HCT116 (cell line): ENCODE measurements around the gene TNNC2. TPM values are rescaled to one million over a fixed set of nuclear protein-coding genes. Genes with fewer than 3 reads are reported as not detected.

ENCODE experiments used
- ATAC-seq: fragments of 200-7000 bp; cut with Tn5 transposase; 2 replicates; pipeline ENCODE4 v1.9.1; 2020; ENCODE audit warnings: mild to moderate bottlenecking, moderate library complexity
- Bru-seq: library from RNA; stranded (reverse); fragments of 400-500 nt; gene quantifications from one replicate; lab custom pipeline; 2021; lab: Mats Ljungman, UMichigan
- BruChase-seq, 2 experiments: library from RNA; stranded (reverse); fragments of 400-500 nt; gene quantifications; one replicate each; lab custom pipeline; 2021; lab: Mats Ljungman, UMichigan
- BruUV-seq: library from RNA; stranded (reverse); fragments of 400-500 nt; replicated peaks from 2 replicates; lab custom pipeline; 2021; lab: Mats Ljungman, UMichigan
- CTCF ChIA-PET: fragments of 300-600 bp; sonication (Branson Sonifier 250); formaldehyde crosslinking; loops from one replicate; lab custom pipeline; 2021; ENCODE audit warnings: antibody characterized with exemption; lab: Charles Lee
- POLR2A ChIA-PET: fragments of 300-600, 350-600 bp; sonication (Branson Sonifier 250); formaldehyde crosslinking; loops from one replicate; lab custom pipeline; 2021; ENCODE audit warnings: antibody characterized with exemption; lab: Charles Lee
- RAD21 ChIA-PET, 2 experiments: fragments of 300-600 bp; sonication (Branson Sonifier 250); formaldehyde crosslinking; loops; one replicate each; lab custom pipeline; 2023; ENCODE audit warnings: low total read pairs in 2 of 2; ENCODE audit not compliant: uncharacterized antibody in 2 of 2, unreplicated experiment in 2 of 2, low non-redundant PET in 1 of 2; lab: Charles Lee
- DNase-seq: peaks from one replicate; pipeline ENCODE4 v3.0.0-alpha.2; 2010; ENCODE audit warnings: low read depth, low spot score
- H2AFZ ChIP-seq: fragments of 200-600 bp; shearing (Covaris generic), sonication (generic); 2 replicates; pipeline ENCODE4 v1.6.1; 2017; ENCODE audit warnings: low read depth, mixed run types, mixed read lengths, antibody characterized with exemption, low read length; ENCODE audit not compliant: poor library complexity, severe bottlenecking
- H3K27ac ChIP-seq: 2 replicates; pipeline ENCODE4 v1.5.1; 2012; ENCODE audit warnings: low read depth, low read length
- H3K27me3 ChIP-seq: fragments of 200-600 bp; sonication (generic); 2 replicates; pipeline ENCODE4 v1.6.1; 2016; ENCODE audit warnings: mixed run types, low read length, mixed read lengths; ENCODE audit not compliant: insufficient read depth
- H3K36me3 ChIP-seq, 2 experiments: fragments of 200-500 bp in 1 of 2; fragments of 200-600 bp in 1 of 2; sonication (Bioruptor generic) in 1 of 2; sonication (generic) in 1 of 2; 2 replicates each; pipeline versions ENCODE4 v1.5.1 to v1.6.1; 2014 to 2016; ENCODE audit warnings: low read length in 2 of 2, inconsistent platforms in 1 of 2, mixed read lengths in 1 of 2, mixed run types in 1 of 2; ENCODE audit not compliant: insufficient read depth in 2 of 2, control insufficient read depth in 1 of 2
- H3K4me1 ChIP-seq, 2 experiments: fragments of 200-600 bp in 1 of 2; sonication (generic) in 1 of 2; 2 replicates each; pipeline versions ENCODE4 v1.5.1 to v1.6.1; 2012 to 2017; ENCODE audit warnings: low read length in 2 of 2, inconsistent platforms in 1 of 2, mild to moderate bottlenecking in 1 of 2, mixed read lengths in 1 of 2, mixed run types in 1 of 2, moderate library complexity in 1 of 2; ENCODE audit not compliant: insufficient read depth in 2 of 2, control insufficient read depth in 1 of 2
- H3K4me2 ChIP-seq: fragments of 200-600 bp; sonication (generic); 2 replicates; pipeline ENCODE4 v1.6.1; 2017; ENCODE audit warnings: mixed run types, low read length, mixed read lengths
- H3K4me3 ChIP-seq, 2 experiments: fragments of 200-600 bp in 1 of 2; sonication (generic) in 1 of 2; replicated peaks in 1 of 2; 2 replicates each; pipeline ENCODE4 v1.5.1; 2011 to 2016; ENCODE audit warnings: low read length in 2 of 2, control low read depth in 1 of 2, low read depth in 1 of 2, mild to moderate bottlenecking in 1 of 2, mixed read lengths in 1 of 2, mixed run types in 1 of 2
- H3K79me2 ChIP-seq: fragments of 200-600 bp; sonication (generic); 2 replicates; pipeline ENCODE4 v1.6.1; 2017; ENCODE audit warnings: mild to moderate bottlenecking, mixed run types, low read length, moderate library complexity, mixed read lengths; ENCODE audit not compliant: insufficient read depth
- H3K9ac ChIP-seq: fragments of 200-600 bp; sonication (generic); 2 replicates; pipeline ENCODE4 v1.6.1; 2016; ENCODE audit warnings: low read length, mixed read lengths
- H3K9me2 ChIP-seq: fragments of 200-600 bp; sonication (generic), shearing (Covaris generic); 2 replicates; pipeline ENCODE4 v1.6.1; 2017; ENCODE audit warnings: mixed run types, mild to moderate bottlenecking, moderate library complexity; ENCODE audit not compliant: insufficient read depth
- H3K9me3 ChIP-seq, 2 experiments: fragments of 200-500 bp in 1 of 2; fragments of 200-600 bp in 1 of 2; sonication (Bioruptor generic) in 1 of 2; sonication (generic) in 1 of 2; 2 replicates each; pipeline ENCODE4 v1.6.1; 2014 to 2017; ENCODE audit warnings: low read length in 2 of 2, mixed read lengths in 2 of 2, inconsistent platforms in 1 of 2, low read depth in 1 of 2, mild to moderate bottlenecking in 1 of 2, mixed run types in 1 of 2, moderate library complexity in 1 of 2; ENCODE audit not compliant: control insufficient read depth in 1 of 2, insufficient read depth in 1 of 2
- H4K20me1 ChIP-seq: fragments of 200-600 bp; sonication (generic), shearing (Covaris generic); 2 replicates; pipeline ENCODE4 v1.6.1; 2017; ENCODE audit warnings: mixed run types, mild to moderate bottlenecking, moderate library complexity; ENCODE audit not compliant: insufficient read depth
- CBX3 ChIP-seq: IDR thresholded peaks from 2 replicates; pipeline ENCODE4 v1.6.1; 2012; ENCODE audit warnings: low read depth
- CEBPB ChIP-seq: IDR thresholded peaks from 2 replicates; pipeline ENCODE4 v1.6.1; 2012; ENCODE audit warnings: low read depth
- ELF1 ChIP-seq: IDR thresholded peaks from 2 replicates; pipeline ENCODE4 v1.6.1; 2012; ENCODE audit warnings: low read depth, borderline replicate concordance
- EZH2 ChIP-seq: fragments of 200-600 bp; sonication (generic); IDR thresholded peaks from 2 replicates; pipeline ENCODE4 v1.6.1; 2017; ENCODE audit warnings: antibody characterized with exemption, mixed run types
- EZH2phosphoT487 ChIP-seq: fragments of 200-600 bp; IDR thresholded peaks from 2 replicates; pipeline ENCODE4 v1.6.1; 2018; ENCODE audit warnings: antibody characterized with exemption, borderline replicate concordance
- JUND ChIP-seq: IDR thresholded peaks from 2 replicates; pipeline ENCODE4 v1.6.1; 2012
- POLR2A ChIP-seq: IDR thresholded peaks from 2 replicates; pipeline ENCODE4 v1.7.0; 2011; ENCODE audit warnings: borderline replicate concordance; ENCODE audit not compliant: insufficient read depth, insufficient read length; ENCODE audit errors: extremely low read depth
- RAD21 ChIP-seq: IDR thresholded peaks from 2 replicates; pipeline ENCODE4 v1.6.1; 2012; ENCODE audit warnings: low read depth, mild to moderate bottlenecking
- REST ChIP-seq: IDR thresholded peaks from 2 replicates; pipeline ENCODE4 v1.6.1; 2012; ENCODE audit warnings: low read depth
- SIN3A ChIP-seq: IDR thresholded peaks from 2 replicates; pipeline ENCODE4 v1.6.1; 2012; ENCODE audit warnings: low read depth
- SP1 ChIP-seq: IDR thresholded peaks from 2 replicates; pipeline ENCODE4 v1.6.1; 2012; ENCODE audit warnings: low read depth
- SRF ChIP-seq: IDR thresholded peaks from 2 replicates; pipeline ENCODE4 v1.6.1; 2012; ENCODE audit warnings: low read depth
- YY1 ChIP-seq: IDR thresholded peaks from 2 replicates; pipeline ENCODE4 v1.6.1; 2011; ENCODE audit warnings: low read length, low read depth, moderate library complexity, mild to moderate bottlenecking; ENCODE audit not compliant: insufficient replicate concordance; ENCODE audit errors: extremely low read depth
- ZBTB33 ChIP-seq: IDR thresholded peaks from 2 replicates; pipeline ENCODE4 v1.6.1; 2011; ENCODE audit warnings: mild to moderate bottlenecking, low read length, moderate library complexity; ENCODE audit not compliant: insufficient replicate concordance; ENCODE audit errors: extremely low read depth
- ZNF274 ChIP-seq: fragments of 200-500 bp; sonication (Bioruptor generic); IDR thresholded peaks from 2 replicates; pipeline ENCODE4 v1.6.1; 2014; ENCODE audit warnings: mild to moderate bottlenecking, low read depth, low read length, inconsistent platforms
- intact Hi-C: fragments of 100-400 bp; cut with micrococcal nuclease; formaldehyde crosslinking; loops from 2 replicates; pipeline ENCODE4 v1.10.0; 2022
- long read RNA-seq: library from polyadenylated mRNA; unstranded; transcript quantifications from one replicate; pipeline ENCODE4 v2.0.0, GENCODE V29; 2021; ENCODE audit not compliant: unreplicated experiment
- polyA plus RNA-seq: library from polyadenylated mRNA; unstranded; fragments of >200 nt; gene quantifications from 2 replicates; pipeline ENCODE4 v1.2.1, GENCODE V29; 2012; ENCODE audit warnings: missing spikeins
- total RNA-seq: library from RNA; stranded (reverse); gene quantifications from one replicate; pipeline ENCODE4 v1.2.1, GENCODE V29; 2021; ENCODE audit not compliant: unreplicated experiment
- TF ChIP-seq, protein P1 (sequence below): IDR thresholded peaks from 2 replicates; pipeline ENCODE4 v1.6.1; 2012
- TF ChIP-seq, protein P2 (sequence below), 3 experiments: fragments of 200-600 bp in 1 of 3; sonication (generic) in 1 of 3; IDR thresholded peaks in 2 of 3; conservative IDR thresholded peaks in 1 of 3; 2 replicates each; pipeline ENCODE4 v1.5.1; 2012 to 2017; ENCODE audit warnings: low read depth in 2 of 3, low read length in 2 of 3, antibody characterized with exemption in 1 of 3, borderline replicate concordance in 1 of 3, control low read depth in 1 of 3, mild to moderate bottlenecking in 1 of 3, mixed read lengths in 1 of 3, mixed run types in 1 of 3, moderate library complexity in 1 of 3; ENCODE audit not compliant: insufficient read depth in 1 of 3

TNNC2 gene
- total RNA-seq: not detected
- 0.09 and 0.52 TPM in 2 replicates for polyA plus RNA-seq
- Bru-seq, nascent RNA: percentile 30 among the genes with signal in this experiment
- percentile 34 among the genes with signal in this experiment for BruChase-seq, experiment 1, labeled RNA remaining after a 6-hour chase
- percentile 32 among the genes with signal in this experiment for BruChase-seq, experiment 2, labeled RNA remaining after a 2-hour chase
- long read RNA-seq: 0 reads

DNA sequence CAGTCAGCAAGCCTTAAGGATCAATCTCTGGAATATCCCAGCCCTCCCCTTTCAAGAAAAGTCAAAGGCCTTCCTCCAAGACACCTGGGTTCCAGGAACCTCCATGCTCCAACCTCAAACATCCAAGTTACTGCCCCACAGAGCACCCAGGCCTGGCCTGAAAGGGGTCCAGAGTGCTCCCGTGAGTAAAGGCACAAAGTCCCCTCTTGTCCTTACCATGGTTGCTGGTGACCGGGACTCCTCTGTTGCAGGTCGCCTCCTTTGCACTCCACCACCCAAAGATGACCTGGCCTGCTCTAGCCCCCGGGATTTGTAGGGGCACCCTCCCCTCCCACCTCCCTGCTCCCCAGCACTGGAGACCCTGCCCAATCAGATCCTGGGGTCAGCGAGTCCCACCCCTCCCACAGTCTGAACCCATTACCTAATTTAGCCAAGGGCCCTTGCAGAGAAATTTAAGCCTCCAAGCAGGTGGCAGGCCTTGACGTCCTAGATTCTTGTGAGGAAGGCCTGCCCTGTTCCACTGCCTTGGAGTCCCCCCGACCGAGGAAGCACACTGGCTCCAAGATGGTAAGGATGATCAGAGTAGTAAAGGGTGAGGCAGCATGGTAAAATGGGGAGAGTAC lies at the start of gene TNNC2:
Gene TNNC2 (minus strand): TSS at position 283 of the 623 bp plus-strand sequence. CDS start 64 bp downstream, at position 219.
- Histone ChIP-seq H4K20me1 (no peaks in the 10 kb centered on the region), H3K36me3 (no peaks in the 10 kb centered on the region), H3K27me3 (no peaks in the 10 kb centered on the region), H3K4me3 (no peak within 1 kb of the TSS), H3K9me2 (no peaks in the 10 kb centered on the region), H3K79me2 (no peaks in the 10 kb centered on the region), H3K4me1 (peaks cover 9 to 20% of the 10 kb centered on the region in 2 experiments; a peak in 3 of 4 replicates), H3K9me3 (no peaks in the 10 kb centered on the region), H2AFZ (no peak within 1 kb of the TSS), H3K27ac (0 out of 2 replicates have a peak within 1 kb of the TSS, but pooled peaks have one; percentile 14), H3K4me2 (peak within 1 kb of the TSS; percentile 19; the same call in 1 of the 2 replicates), H3K9ac (no peak within 1 kb of the TSS)
- CTCF ChIA-PET: no interaction called here
- intact Hi-C loops: no loop called here
- no peak for DNase-seq
- RAD21 ChIA-PET: no interaction called here
- ATAC-seq: no peak
- TF ChIP-seq EZH2phosphoT487 (no peak), REST (no peak), RAD21 (no peak), CEBPB (no peak), ZBTB33 (no peak), EZH2 (no peak), CBX3 (no peak), ELF1 (no peak), ZNF274 (no peak), POLR2A (no peak), JUND (no peak), SRF (no peak), YY1 (no peak), SP1 (no peak), SIN3A (no peak)
- TF ChIP-seq, protein P1, sequence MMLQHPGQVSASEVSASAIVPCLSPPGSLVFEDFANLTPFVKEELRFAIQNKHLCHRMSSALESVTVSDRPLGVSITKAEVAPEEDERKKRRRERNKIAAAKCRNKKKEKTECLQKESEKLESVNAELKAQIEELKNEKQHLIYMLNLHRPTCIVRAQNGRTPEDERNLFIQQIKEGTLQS: no peak
- TF ChIP-seq, protein P2, sequence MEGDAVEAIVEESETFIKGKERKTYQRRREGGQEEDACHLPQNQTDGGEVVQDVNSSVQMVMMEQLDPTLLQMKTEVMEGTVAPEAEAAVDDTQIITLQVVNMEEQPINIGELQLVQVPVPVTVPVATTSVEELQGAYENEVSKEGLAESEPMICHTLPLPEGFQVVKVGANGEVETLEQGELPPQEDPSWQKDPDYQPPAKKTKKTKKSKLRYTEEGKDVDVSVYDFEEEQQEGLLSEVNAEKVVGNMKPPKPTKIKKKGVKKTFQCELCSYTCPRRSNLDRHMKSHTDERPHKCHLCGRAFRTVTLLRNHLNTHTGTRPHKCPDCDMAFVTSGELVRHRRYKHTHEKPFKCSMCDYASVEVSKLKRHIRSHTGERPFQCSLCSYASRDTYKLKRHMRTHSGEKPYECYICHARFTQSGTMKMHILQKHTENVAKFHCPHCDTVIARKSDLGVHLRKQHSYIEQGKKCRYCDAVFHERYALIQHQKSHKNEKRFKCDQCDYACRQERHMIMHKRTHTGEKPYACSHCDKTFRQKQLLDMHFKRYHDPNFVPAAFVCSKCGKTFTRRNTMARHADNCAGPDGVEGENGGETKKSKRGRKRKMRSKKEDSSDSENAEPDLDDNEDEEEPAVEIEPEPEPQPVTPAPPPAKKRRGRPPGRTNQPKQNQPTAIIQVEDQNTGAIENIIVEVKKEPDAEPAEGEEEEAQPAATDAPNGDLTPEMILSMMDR (IDR thresholded peaks at IDR 0.05 in 2 of 3, conservative IDR thresholded peaks at IDR 0.05 in 1 of 3; ENCODE audit: borderline replicate concordance in 1 of 3, insufficient read depth in 1 of 3, low read depth in 2 of 3, low read length in 2 of 3): no peak
- no TSS peak for BruUV-seq
- POLR2A ChIA-PET: interaction anchor here (1.5 kb wide), 1 partner anchor 10 kb away, joined by 4 read pairs; no protein-coding TSS in a partner anchor
